Astrocyte of the cerebellum (primary cell): Measurements from ENCODE around the gene CCNE1.

Experiments
- DNase-seq: peaks from one replicate; pipeline ENCODE4 v3.0.0-alpha.2; 2011; ENCODE audit warnings: low read depth
- H3K4me3 ChIP-seq: 2 replicates; pipeline ENCODE4 v1.5.1; 2011; ENCODE audit warnings: mild to moderate bottlenecking, low read depth, low read length, moderate library complexity
- CTCF ChIP-seq: IDR thresholded peaks from 2 replicates; pipeline ENCODE4 v1.5.1; 2012; ENCODE audit warnings: low read length, low read depth, moderate library complexity, mild to moderate bottlenecking; ENCODE audit errors: missing control alignments
- in situ Hi-C: cut with HindIII; loops from 2 replicates; pipeline ENCODE4 v1.10.0; 2017; ENCODE audit warnings: low sequenced_read_pairs

The CCNE1 gene

GRCh38 chr19:29841559-29842367 is 30.0 kb downstream of the CCNE1 start:
- in situ Hi-C loops: loop anchor here (25.0 kb wide), 1 partner anchor 229 kb away; the partner anchor contains the start of gene POP4
- H3K4me3 ChIP-seq: no peak overlapping the region
- no peak for DNase-seq
- no peak for TF ChIP-seq CTCF

GRCh38 chr19:29842471-29843179 is 30.8 kb downstream of the CCNE1 start:
- no peak overlapping the region for H3K4me3 ChIP-seq
- no peak for DNase-seq
- in situ Hi-C loops: loop anchor here (25.0 kb wide), 1 partner anchor 230 kb away; the partner anchor contains the start of gene POP4
- no peak for TF ChIP-seq CTCF

GRCh38 chr19:29843180-29844051 is 31.6 kb downstream of the CCNE1 start:
- no peak for TF ChIP-seq CTCF
- no peak for DNase-seq
- H3K4me3 ChIP-seq: peak overlapping the region; percentile 3
- in situ Hi-C loops: loop anchor here (25.0 kb wide), 1 partner anchor 231 kb away; the partner anchor contains the start of gene POP4

GRCh38 chr19:29844891-29845573 is 33.2 kb downstream of the CCNE1 start:
- no peak for TF ChIP-seq CTCF
- in situ Hi-C loops: loop anchor here (25.0 kb wide), 1 partner anchor 233 kb away; the partner anchor contains the start of gene POP4

GRCh38 chr19:29845574-29846176 is 33.9 kb downstream of the CCNE1 start:
- in situ Hi-C loops: loop anchor here (25.0 kb wide), 1 partner anchor 233 kb away; the partner anchor contains the start of gene POP4
- peak overlapping the region; percentile 65 for H3K4me3 ChIP-seq
- DNase-seq: no peak
- TF ChIP-seq CTCF: no peak

More at GRCh38 chr19:29844891-29845573, 33.2 kb downstream of the CCNE1 start:
- H3K4me3 ChIP-seq: peak overlapping the region; percentile 65
- peak; percentile 69 for DNase-seq
